Measurements from ENCODE around the gene CNOT3. TPM values are rescaled to one million over a fixed set of nuclear protein-coding genes. Genes with fewer than 3 reads are reported as not detected.
A peak's percentile ranks its signal among the peaks of the same experiment; 100 is the strongest.
"Not testable (repeated sequence)": the region's sequence is repeated elsewhere in the genome, so short reads cannot be mapped to it uniquely, and the experiment has no call there.

Gene CNOT3
- 7.1 and 7.9 TPM in 2 replicates for polyA plus RNA-seq (2014; cell fraction: cytosol; rRNA removed)
- 6.6 and 21.2 TPM in 2 replicates for polyA plus RNA-seq (2014; cell fraction: nucleus; rRNA removed)

GRCh38 chr19:54137699-54138488 is at the start of gene CNOT3:
Gene CNOT3, plus strand, starts transcription at chr19:54137762. Its CDS starts 5,217 bp downstream, at chr19:54142979.
- no peak for DNase-seq (ENCODE audit: low spot score)

GRCh38 chr19:54094426-54095000 is 43.0 kb upstream of the CNOT3 start:
- DNase-seq (ENCODE audit: low spot score): no peak

GRCh38 chr19:54095136-54095858 is 42.3 kb upstream of the CNOT3 start:
- DNase-seq (ENCODE audit: low spot score): no peak

- not testable (repeated sequence) for DNase-seq (ENCODE audit: low spot score)
Observed at GRCh38 chr19:54095859-54096616, 41.5 kb upstream of the CNOT3 start.

- DNase-seq (ENCODE audit: low spot score): no peak
Observed at GRCh38 chr19:54096617-54097106, 40.9 kb upstream of the CNOT3 start.

- no peak for DNase-seq (ENCODE audit: low spot score)
Observed at GRCh38 chr19:54099190-54099902, 38.2 kb upstream of the CNOT3 start.

GRCh38 chr19:54099903-54100255 is 37.7 kb upstream of the CNOT3 start:
- DNase-seq (ENCODE audit: low spot score): not testable (repeated sequence)

- no peak for DNase-seq (ENCODE audit: low spot score)
Observed at GRCh38 chr19:54100561-54100960, 37.0 kb upstream of the CNOT3 start, which contains the start of gene OSCAR. Gene OSCAR, minus strand, starts transcription at chr19:54100803. Its CDS starts 11 bp downstream, at chr19:54100792.

GRCh38 chr19:54102421-54103169 is 35.0 kb upstream of the CNOT3 start, which contains the start of gene NDUFA3:
Gene NDUFA3, plus strand, starts transcription at chr19:54102855. Its CDS starts 24 bp downstream, at chr19:54102879.
- peak; percentile 93 for DNase-seq (ENCODE audit: low spot score)

- no peak for DNase-seq (ENCODE audit: low spot score)
Observed at GRCh38 chr19:54104998-54105715, 32.4 kb upstream of the CNOT3 start.

- DNase-seq (ENCODE audit: low spot score): no peak
Observed at GRCh38 chr19:54105796-54106195, 31.8 kb upstream of the CNOT3 start.

GRCh38 chr19:54106716-54107115 is 30.8 kb upstream of the CNOT3 start:
- no peak for DNase-seq (ENCODE audit: low spot score)

GRCh38 chr19:54107876-54108490 is 29.6 kb upstream of the CNOT3 start:
- no peak for DNase-seq (ENCODE audit: low spot score)

- no peak for DNase-seq (ENCODE audit: low spot score)
Observed at GRCh38 chr19:54108496-54108895, 29.1 kb upstream of the CNOT3 start.

GRCh38 chr19:54109651-54110050 is 27.9 kb upstream of the CNOT3 start:
- DNase-seq (ENCODE audit: low spot score): no peak

- no peak for DNase-seq (ENCODE audit: low spot score)
Observed at GRCh38 chr19:54114340-54115108, 23.0 kb upstream of the CNOT3 start.

GRCh38 chr19:54115109-54116063 is 22.2 kb upstream of the CNOT3 start, which contains the start of the genes PRPF31 and TFPT:
Gene PRPF31, plus strand, starts transcription at chr19:54115754. Its CDS starts 2,525 bp downstream, at chr19:54118279.
Gene TFPT, minus strand, starts transcription at chr19:54115657. Its CDS starts 388 bp downstream, at chr19:54115269.
- DNase-seq (ENCODE audit: low spot score): peak; percentile 93
